ENCODE measurements around the gene SUCO.

- TF ChIP-seq EZH2 (IDR thresholded peaks at IDR 0.05) (no peak), POLR2AphosphoS5 (IDR thresholded peaks at IDR 0.05; ENCODE audit: borderline replicate concordance, low read depth, low read length) (peak; percentile 96), FOXP2 (optimal IDR thresholded peaks at IDR 0.05; ENCODE audit: control extremely low read depth, extremely low read length, insufficient read depth) (no peak)
Measured at GRCh38 chr1:172532183-172532699, 709 bp upstream of the SUCO start.

All from SK-N-MC (cell line).